ENCODE measurements around the gene HINT2.

Gene HINT2

GRCh38 chr9:35812025-35812602, 2.7 kb downstream of the HINT2 start, which contains the start of gene SPAG8:
Gene SPAG8 (minus strand): TSS chr9:35812262. CDS start chr9:35812147, 115 bp downstream.
- peak within 1 kb of the TSS; percentile 60 for H3K4me3 ChIP-seq (ENCODE audit: low read depth, low read length)

GRCh38 chr9:35811381-35812024, 3.3 kb downstream of the HINT2 start:
- H3K4me3 ChIP-seq (ENCODE audit: low read depth, low read length): peak overlapping the region; percentile 60

GRCh38 chr9:35810122-35810521, 4.7 kb downstream of the HINT2 start:
- no peak overlapping the region for H3K4me3 ChIP-seq (ENCODE audit: low read depth, low read length)

- no peak overlapping the region for H3K4me3 ChIP-seq (ENCODE audit: low read depth, low read length)
Observed at GRCh38 chr9:35808433-35808832, 6.4 kb downstream of the HINT2 start.

GRCh38 chr9:35806101-35806500, 8.7 kb downstream of the HINT2 start:
- H3K4me3 ChIP-seq (ENCODE audit: low read depth, low read length): no peak overlapping the region

- no peak overlapping the region for H3K4me3 ChIP-seq (ENCODE audit: low read depth, low read length)
Observed at GRCh38 chr9:35801328-35802128, 13.3 kb downstream of the HINT2 start.

GRCh38 chr9:35800530-35800929, 14.3 kb downstream of the HINT2 start:
- no peak overlapping the region for H3K4me3 ChIP-seq (ENCODE audit: low read depth, low read length)

GRCh38 chr9:35798658-35799374, 16.0 kb downstream of the HINT2 start:
- no peak overlapping the region for H3K4me3 ChIP-seq (ENCODE audit: low read depth, low read length)

GRCh38 chr9:35797311-35798109, 17.3 kb downstream of the HINT2 start:
- H3K4me3 ChIP-seq (ENCODE audit: low read depth, low read length): no peak overlapping the region

GRCh38 chr9:35795695-35796094, 19.1 kb downstream of the HINT2 start:
- H3K4me3 ChIP-seq (ENCODE audit: low read depth, low read length): no peak overlapping the region

GRCh38 chr9:35793461-35793860, 21.4 kb downstream of the HINT2 start:
- H3K4me3 ChIP-seq (ENCODE audit: low read depth, low read length): no peak overlapping the region

- no peak overlapping the region for H3K4me3 ChIP-seq (ENCODE audit: low read depth, low read length)
Observed at GRCh38 chr9:35792826-35793225, 22.0 kb downstream of the HINT2 start.

GRCh38 chr9:35792024-35792813, 22.6 kb downstream of the HINT2 start:
- H3K4me3 ChIP-seq (ENCODE audit: low read depth, low read length): no peak overlapping the region

- peak within 1 kb of the TSS; percentile 50 for H3K4me3 ChIP-seq (ENCODE audit: low read depth, low read length)
Observed at GRCh38 chr9:35791297-35791921, 23.4 kb downstream of the HINT2 start, which contains the start of gene NPR2. Gene NPR2 (plus strand): TSS chr9:35791591. CDS start chr9:35792409, 818 bp downstream.

GRCh38 chr9:35790385-35791296, 24.2 kb downstream of the HINT2 start:
- peak overlapping the region; percentile 24 for H3K4me3 ChIP-seq (ENCODE audit: low read depth, low read length)

GRCh38 chr9:35790025-35790384, 24.8 kb downstream of the HINT2 start:
- H3K4me3 ChIP-seq (ENCODE audit: low read depth, low read length): no peak overlapping the region

- no peak overlapping the region for H3K4me3 ChIP-seq (ENCODE audit: low read depth, low read length)
Observed at GRCh38 chr9:35789541-35789940, 25.3 kb downstream of the HINT2 start.

GRCh38 chr9:35783418-35783817, 31.4 kb downstream of the HINT2 start:
- no peak overlapping the region for H3K4me3 ChIP-seq (ENCODE audit: low read depth, low read length)

Measured in iPS-11a (cell line).